ENCODE measurements around the gene KRTAP5-3. TPM values are rescaled to one million over a fixed set of nuclear protein-coding genes. Genes with fewer than 3 reads are reported as not detected.

KRTAP5-3 gene
- total and polyA plus RNA-seq, 2 donors (not counting 1 experiment from before 2014, with no cell fraction given), result not detected

DNA sequence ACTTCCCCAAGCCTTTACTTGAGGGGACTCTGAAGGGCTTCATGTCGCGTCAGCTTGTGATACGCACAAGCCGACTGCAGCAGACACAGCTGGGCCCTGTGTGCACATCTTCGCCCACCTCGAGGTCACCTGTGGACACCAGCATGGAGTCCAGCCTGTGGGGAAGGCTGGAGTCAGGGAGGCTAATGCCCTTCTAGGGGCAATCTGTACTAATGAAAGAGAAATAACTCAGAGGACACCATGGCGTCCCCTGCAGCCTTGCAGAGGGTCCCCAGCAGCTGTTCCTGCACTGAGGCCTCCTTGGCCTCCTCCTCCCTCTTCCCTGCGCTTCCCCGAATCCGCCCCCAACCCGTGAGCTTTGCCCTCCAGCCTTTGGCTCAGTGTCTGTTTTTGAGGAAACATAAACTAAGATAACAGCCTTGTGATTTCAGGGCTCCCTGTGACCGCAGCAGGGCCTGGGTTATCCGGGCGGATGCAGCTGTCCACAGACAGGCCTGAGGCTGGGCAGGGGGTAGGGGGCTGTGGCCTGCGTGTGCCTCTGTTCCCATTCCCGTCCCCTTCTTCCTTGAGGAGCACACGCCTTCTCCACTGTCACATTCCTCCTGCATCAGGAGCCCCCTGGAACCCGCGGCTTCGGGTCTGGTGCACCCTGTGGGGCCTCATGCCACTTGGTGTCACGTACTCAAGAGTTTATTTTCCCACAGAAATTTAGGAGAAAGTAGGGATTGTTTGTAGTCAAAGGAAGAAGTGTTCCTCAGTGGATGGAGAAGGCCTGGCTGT, 46.3 kb upstream of the KRTAP5-3 start:
- no peak for TF ChIP-seq EZH2 (IDR thresholded peaks at IDR 0.05; ENCODE audit: borderline replicate concordance, insufficient read depth, low read depth, low read length, poor library complexity, severe bottlenecking)
- TF ChIP-seq CTCF (IDR thresholded peaks at IDR 0.05), result no peak
- no peaks in the 10 kb centered on the region for H3K79me2 ChIP-seq (ENCODE audit: control insufficient read depth, insufficient read depth, low read length)
- no peak overlapping the region for H3K4me3 ChIP-seq (ENCODE audit: control extremely low read depth in 1 of 5, extremely low read depth in 1 of 5, insufficient read depth in 1 of 5, low read depth in 2 of 5, low read length in 4 of 5)
- WGBS (ENCODE audit: insufficient coverage), result 47% methylated on average over 15 of the region's 21 CpGs
- H4K20me1 ChIP-seq (ENCODE audit: control insufficient read depth, insufficient read depth, low read length, poor library complexity, severe bottlenecking), result no peaks in the 10 kb centered on the region
- Mint-ChIP-seq H3K9me3 (ENCODE audit: insufficient read depth) (no peaks in the 10 kb centered on the region), H3K27me3 (peaks cover 43% of the 10 kb centered on the region), H3K27ac (no peak overlapping the region), H3K4me3 (no peak overlapping the region), H3K4me1 (no peaks in the 10 kb centered on the region)
- no peak for ATAC-seq (ENCODE audit: low read depth)
- ChIA-PET CTCF (interaction anchor here (1.5 to 4.5 kb wide), 6 partner anchors 38 to 502 kb away, joined by 3 to 135 read pairs (median 34); partner anchors contain the start of gene SYT8), POLR2A (no interaction called here)
- H3K27ac ChIP-seq (ENCODE audit: low read length in 2 of 2), result no peak overlapping the region
- no peak overlapping the region for H3K9ac ChIP-seq (ENCODE audit: low read length)
- no peak for DNase-seq
- H3K4me2 ChIP-seq (replicated peaks; ENCODE audit: low read depth, low read length, poor library complexity, severe bottlenecking), result no peak overlapping the region
- H2AFZ ChIP-seq (ENCODE audit: insufficient read depth, low read depth, low read length, poor library complexity, severe bottlenecking), result no peak overlapping the region
- H3K27me3 ChIP-seq (replicated peaks in 1 of 4; ENCODE audit: control extremely low read depth in 1 of 4, control insufficient read depth in 3 of 4, insufficient read depth in 4 of 4, low read length in 3 of 4), result peaks cover 0 to 26% (median 4%) of the 10 kb centered on the region in 4 experiments
- intact Hi-C loops (cut with micrococcal nuclease), result loop anchor here (5.0 kb wide), 1 partner anchor 38 kb away; no protein-coding TSS in a partner anchor
- peaks cover 0 to 9% of the 10 kb centered on the region in 2 donors for H3K4me1 ChIP-seq (ENCODE audit: control insufficient read depth in 2 of 2, insufficient read depth in 2 of 2, low read length in 2 of 2)
- no peaks in the 10 kb centered on the region for H3K9me3 ChIP-seq (ENCODE audit: control extremely low read depth in 1 of 3, control insufficient read depth in 2 of 3, insufficient read depth in 1 of 3, low read length in 2 of 3)
- no peaks in the 10 kb centered on the region for H3K36me3 ChIP-seq (replicated peaks in 1 of 2; ENCODE audit: control extremely low read depth in 1 of 2, control insufficient read depth in 1 of 2, extremely low read depth in 1 of 2, insufficient read depth in 2 of 2, low read length in 1 of 2)
